Dermis lymphatic vessel endothelial cell (primary cell): Measurements from ENCODE around the gene GNMT. TPM values are rescaled to one million over a fixed set of nuclear protein-coding genes. Genes with fewer than 3 reads are reported as not detected.

Experiments
- total RNA-seq: library from RNA; depleted of rRNA; stranded (reverse); fragments of >200 nt; gene quantifications from 2 replicates; pipeline ENCODE4 v1.2.1, GENCODE V29; 2014

GNMT gene
- 0.11 and 0.17 TPM in 2 replicates for total RNA-seq

DNA sequence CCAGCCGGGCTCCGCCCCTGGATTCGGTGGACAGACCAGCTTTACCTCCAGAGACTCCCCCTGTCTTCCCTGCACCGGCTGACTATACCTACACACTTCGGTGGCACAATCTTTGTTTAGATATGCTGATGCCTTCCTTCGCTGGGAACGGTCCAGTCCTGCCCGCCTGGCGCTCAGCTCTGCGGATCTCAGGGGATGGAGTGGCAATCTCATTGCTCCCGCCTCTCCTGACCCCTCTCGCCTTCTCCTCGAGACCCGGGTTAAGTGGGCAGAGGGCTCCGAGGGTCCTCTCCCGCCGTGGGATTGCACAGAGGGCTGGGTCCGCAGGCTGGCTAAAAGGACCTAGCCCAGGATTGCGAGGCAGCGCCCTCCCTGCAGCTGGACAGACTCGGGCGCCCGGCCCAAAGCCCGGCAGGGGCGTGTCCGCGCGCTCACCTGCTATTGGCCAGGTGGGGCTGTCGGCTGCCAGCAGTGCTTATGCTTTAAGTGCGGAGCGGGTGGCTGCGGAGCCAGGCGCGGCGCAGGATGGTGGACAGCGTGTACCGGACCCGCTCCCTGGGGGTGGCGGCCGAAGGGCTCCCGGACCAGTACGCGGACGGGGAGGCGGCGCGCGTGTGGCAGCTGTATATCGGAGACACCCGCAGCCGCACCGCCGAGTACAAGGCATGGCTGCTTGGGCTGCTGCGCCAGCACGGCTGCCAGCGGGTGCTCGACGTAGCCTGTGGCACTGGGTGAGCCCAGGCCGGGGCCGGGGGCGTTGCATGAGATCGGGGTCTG is at the start of gene GNMT:
GNMT (plus strand) TSS at position 512 of the 777 bp plus-strand sequence; CDS start at position 526, 14 bp downstream.

GRCh38 chr6:42915732-42916131 is 44.8 kb upstream of the GNMT start, which contains the start of gene PTCRA:
Gene PTCRA, plus strand, starts transcription at chr6:42916053. Its CDS starts 17 bp downstream, at chr6:42916070.

GRCh38 chr6:42928986-42929820 is 31.4 kb upstream of the GNMT start, which contains the start of gene CNPY3:
Gene CNPY3, plus strand, starts transcription at chr6:42929480. Its CDS starts 91 bp downstream, at chr6:42929571.

DNA sequence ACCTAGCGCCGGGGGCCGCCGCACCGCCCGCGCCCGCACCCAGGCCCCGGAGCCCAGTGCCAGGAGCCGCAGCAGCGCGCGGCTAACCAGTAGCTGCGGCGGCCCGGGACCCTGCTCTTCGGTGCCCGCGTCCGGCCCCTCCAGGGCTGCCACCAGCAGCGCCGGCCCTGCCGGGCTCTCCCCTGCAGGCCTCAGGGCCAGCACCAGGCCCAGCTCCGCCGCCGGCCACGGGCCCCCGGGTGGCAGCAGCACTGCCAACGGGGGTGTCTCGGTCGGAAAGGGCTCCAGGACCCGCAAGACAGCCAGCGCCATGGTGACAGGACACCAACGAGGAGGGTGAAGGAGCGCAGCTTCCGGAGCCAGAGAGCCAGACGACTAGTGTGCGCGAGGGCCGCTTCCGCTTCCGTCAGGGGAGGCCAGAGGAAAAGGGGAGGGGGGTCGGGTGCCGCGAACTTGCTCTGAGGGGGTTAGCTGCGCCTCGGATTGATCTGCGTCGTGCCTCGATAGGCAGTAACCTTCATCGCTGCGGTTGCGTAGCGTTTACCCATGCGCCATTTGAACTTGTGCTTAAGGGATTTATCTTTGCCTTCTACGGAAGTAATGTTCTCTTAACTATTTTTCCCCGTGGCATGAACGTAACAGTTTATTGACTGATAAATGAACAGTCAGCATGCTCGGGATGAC is 18.4 kb downstream of the GNMT start, which contains the start of gene PEX6:
PEX6 (minus strand) TSS at position 343 of the 684 bp plus-strand sequence; CDS start at position 312, 31 bp downstream.

GRCh38 chr6:42984001-42984923 is 23.7 kb downstream of the GNMT start, which contains the start of gene PPP2R5D:
Gene PPP2R5D, plus strand, starts transcription at chr6:42984570. Its CDS starts 108 bp downstream, at chr6:42984678.

Other genes with a start within 250 kb of the GNMT start
- gene PRPH2, start 238.2 kb upstream of the GNMT start, total RNA-seq: 0.69 and 0.87 TPM in 2 replicates
- 35.8 and 37.0 TPM in 2 replicates for gene TBCC, start 214.7 kb upstream of the GNMT start, total RNA-seq
- gene BICRAL, start 178.7 kb upstream of the GNMT start, total RNA-seq: 5.1 and 5.8 TPM in 2 replicates
- gene RPL7L1, start 81.1 kb upstream of the GNMT start, total RNA-seq: 96.3 and 122 TPM in 2 replicates
- 0.17 TPM in 1 of 2 replicates, not detected in the other for gene PTCRA, start 44.7 kb upstream of the GNMT start, total RNA-seq
- gene CNPY3, start 31.3 kb upstream of the GNMT start, total RNA-seq: 24.3 and 29.0 TPM in 2 replicates
- gene PEX6, start 18.4 kb downstream of the GNMT start, total RNA-seq: 11.8 and 28.6 TPM in 2 replicates
- gene PPP2R5D, start 23.8 kb downstream of the GNMT start, total RNA-seq: 22.3 and 31.3 TPM in 2 replicates
- 36.4 and 37.4 TPM in 2 replicates for gene MEA1, start 53.2 kb downstream of the GNMT start, total RNA-seq
- gene KLHDC3, start 53.5 kb downstream of the GNMT start, total RNA-seq: 134 and 141 TPM in 2 replicates
- 73.8 and 80.4 TPM in 2 replicates for gene RRP36, start 60.9 kb downstream of the GNMT start, total RNA-seq
- 18.4 and 23.4 TPM in 2 replicates for gene CUL7, start 93.1 kb downstream of the GNMT start, total RNA-seq
- 11.3 and 11.5 TPM in 2 replicates for gene MRPL2, start 98.7 kb downstream of the GNMT start, total RNA-seq
- 16.5 and 17.2 TPM in 2 replicates for gene KLC4, start 98.9 kb downstream of the GNMT start, total RNA-seq
- gene PTK7, start 115.6 kb downstream of the GNMT start, total RNA-seq: 28.2 and 39.6 TPM in 2 replicates
- 11.8 TPM in 2 replicates for gene SRF, start 210.5 kb downstream of the GNMT start, total RNA-seq
- gene CUL9, start 221.4 kb downstream of the GNMT start, total RNA-seq: 16.9 and 17.9 TPM in 2 replicates